Activated T-helper 2 cell treated with anti-CD3 and anti-CD28 coated beads, Interferon-gamma antibody, Interleukin-2, Interleukin-4, amounts not matched to agents 10 μg/mL and 5 μg/mL and 100 μg/mL, durations not matched to agents 14 hours and 24 hours and 36 hours (primary cell): ENCODE results near the gene GRAP2. TPM values are rescaled to one million over a fixed set of nuclear protein-coding genes. Genes with fewer than 3 reads are reported as not detected.

Experiments
- DNase-seq: peaks from one replicate; pipeline ENCODE4 v3.0.0; 2021; ENCODE audit warnings: low spot score
- H3K27ac Mint-ChIP-seq: one replicate; pipeline ENCODE4 v1.8.0; 2021; ENCODE audit warnings: mixed read lengths
- H3K27me3 Mint-ChIP-seq: one replicate; pipeline ENCODE4 v1.8.0; 2021; ENCODE audit warnings: low read depth, mixed read lengths
- H3K36me3 Mint-ChIP-seq: one replicate; pipeline ENCODE4 v1.8.0; 2021; ENCODE audit warnings: low read depth, mixed read lengths
- H3K4me1 Mint-ChIP-seq: one replicate; pipeline ENCODE4 v1.8.0; 2021; ENCODE audit warnings: low read depth, mixed read lengths
- H3K4me3 Mint-ChIP-seq: one replicate; pipeline ENCODE4 v1.8.0; 2021; ENCODE audit warnings: low read depth, mild to moderate bottlenecking, moderate library complexity, mixed read lengths
- H3K9me3 Mint-ChIP-seq: one replicate; pipeline ENCODE4 v1.8.0; 2021; ENCODE audit warnings: mixed read lengths
- intact Hi-C: fragments of 100-400 bp; cut with micrococcal nuclease; formaldehyde crosslinking; loops from one replicate; pipeline ENCODE4 v1.15.1; 2023
- total RNA-seq: library from RNA; stranded (reverse); gene quantifications from 2 replicates; pipeline ENCODE4 v1.2.3, GENCODE V29; 2022

The GRAP2 gene
- total RNA-seq, 1 donor from 2014 or later = 46.5 TPM

GRCh38 chr22:39967996-39968972, 67.4 kb downstream of the GRAP2 start:
- no peaks in the 10 kb centered on the region for H3K27me3 Mint-ChIP-seq
- no peak for DNase-seq
- H3K4me1 Mint-ChIP-seq = peaks cover 12% of the 10 kb centered on the region
- no peak overlapping the region for H3K27ac Mint-ChIP-seq
- H3K9me3 Mint-ChIP-seq = no peaks in the 10 kb centered on the region
- no peak overlapping the region for H3K4me3 Mint-ChIP-seq
- intact Hi-C loops = no loop called here
- peaks cover 88% of the 10 kb centered on the region for H3K36me3 Mint-ChIP-seq

GRCh38 chr22:39970742-39971141, 69.9 kb downstream of the GRAP2 start:
- Mint-ChIP-seq H3K36me3 (peaks cover 85% of the 10 kb centered on the region), H3K4me3 (no peak overlapping the region), H3K4me1 (peaks cover 4% of the 10 kb centered on the region), H3K27ac (no peak overlapping the region), H3K9me3 (no peaks in the 10 kb centered on the region), H3K27me3 (no peaks in the 10 kb centered on the region)
- intact Hi-C loops = no loop called here
- DNase-seq = no peak

DNA sequence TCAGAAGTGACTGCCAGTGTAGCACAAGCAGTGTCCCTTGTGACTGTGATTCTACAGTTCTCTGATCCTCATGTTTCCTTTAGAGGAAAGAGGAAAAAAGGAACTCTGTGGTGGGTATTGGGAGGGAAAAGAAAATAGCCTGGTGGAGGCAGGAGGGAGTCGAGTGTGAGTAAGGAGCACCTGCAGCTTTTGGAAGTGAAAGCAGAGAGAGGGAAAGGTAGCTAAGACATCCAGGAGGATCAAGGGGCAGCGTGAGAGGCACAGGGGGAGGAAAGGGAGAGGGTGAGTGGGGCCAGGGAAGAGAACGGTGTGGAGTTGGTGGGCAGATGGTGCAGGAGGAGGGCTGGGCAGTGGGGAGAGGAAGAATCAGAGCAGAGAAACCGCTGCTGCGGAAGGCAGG, 71.8 kb downstream of the GRAP2 start:
- H3K27me3 Mint-ChIP-seq = no peaks in the 10 kb centered on the region
- no peak overlapping the region for H3K27ac Mint-ChIP-seq
- H3K36me3 Mint-ChIP-seq = peaks cover 80% of the 10 kb centered on the region
- H3K4me1 Mint-ChIP-seq = no peaks in the 10 kb centered on the region
- no peak for DNase-seq
- H3K4me3 Mint-ChIP-seq = no peak overlapping the region
- intact Hi-C loops = no loop called here
- H3K9me3 Mint-ChIP-seq = no peaks in the 10 kb centered on the region

DNA sequence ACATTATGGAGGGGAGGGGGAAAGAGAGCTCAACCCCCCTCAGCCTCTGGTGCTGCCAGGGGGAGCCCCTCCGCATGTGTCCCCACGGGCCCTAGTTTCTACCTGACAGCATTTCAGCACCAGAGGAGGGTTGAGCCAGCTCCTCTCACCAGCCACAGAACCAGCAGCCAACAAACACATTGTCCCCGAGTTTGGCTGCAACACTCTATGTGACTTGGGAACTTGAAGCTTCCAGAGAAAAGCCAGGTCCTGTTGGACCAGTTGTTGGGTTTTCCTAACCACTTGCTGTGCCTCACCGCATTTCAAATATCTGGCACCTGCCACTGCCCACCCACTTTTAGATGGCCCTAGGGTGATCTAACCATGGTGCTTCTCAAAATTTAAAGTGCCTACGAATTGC, 72.8 kb downstream of the GRAP2 start:
- intact Hi-C loops = no loop called here
- Mint-ChIP-seq H3K9me3 (no peaks in the 10 kb centered on the region), H3K4me3 (no peak overlapping the region), H3K27me3 (no peaks in the 10 kb centered on the region), H3K36me3 (peaks cover 78% of the 10 kb centered on the region), H3K27ac (no peak overlapping the region), H3K4me1 (no peaks in the 10 kb centered on the region)
- no peak for DNase-seq

GRCh38 chr22:39974065-39974464, 73.2 kb downstream of the GRAP2 start:
- Mint-ChIP-seq H3K36me3 (peaks cover 74% of the 10 kb centered on the region), H3K4me3 (no peak overlapping the region), H3K27ac (no peak overlapping the region), H3K9me3 (no peaks in the 10 kb centered on the region), H3K4me1 (peaks cover 3% of the 10 kb centered on the region), H3K27me3 (no peaks in the 10 kb centered on the region)
- DNase-seq = no peak
- intact Hi-C loops = no loop called here

- H3K4me1 Mint-ChIP-seq = peaks cover 14% of the 10 kb centered on the region
- no peak for DNase-seq
- intact Hi-C loops = no loop called here
- no peaks in the 10 kb centered on the region for H3K9me3 Mint-ChIP-seq
- H3K36me3 Mint-ChIP-seq = peaks cover 30% of the 10 kb centered on the region
- H3K27ac Mint-ChIP-seq = no peak overlapping the region
- no peak overlapping the region for H3K4me3 Mint-ChIP-seq
- H3K27me3 Mint-ChIP-seq = no peaks in the 10 kb centered on the region
Measured at GRCh38 chr22:39979048-39979447, 78.2 kb downstream of the GRAP2 start.

GRCh38 chr22:39979458-39979857, 78.6 kb downstream of the GRAP2 start:
- Mint-ChIP-seq H3K36me3 (peaks cover 30% of the 10 kb centered on the region), H3K27ac (no peak overlapping the region)
- intact Hi-C loops = no loop called here

GRCh38 chr22:39980596-39980995, 79.7 kb downstream of the GRAP2 start:
- H3K27me3 Mint-ChIP-seq = peaks cover 2% of the 10 kb centered on the region

More at GRCh38 chr22:39979458-39979857, 78.6 kb downstream of the GRAP2 start:
- no peak for DNase-seq
- H3K9me3 Mint-ChIP-seq = no peaks in the 10 kb centered on the region
- no peak overlapping the region for H3K4me3 Mint-ChIP-seq
- no peaks in the 10 kb centered on the region for H3K27me3 Mint-ChIP-seq
- H3K4me1 Mint-ChIP-seq = peaks cover 14% of the 10 kb centered on the region

GRCh38 chr22:39983346-39983745, 82.5 kb downstream of the GRAP2 start:
- Mint-ChIP-seq H3K4me1 (peaks cover 25% of the 10 kb centered on the region), H3K9me3 (no peaks in the 10 kb centered on the region), H3K27me3 (peaks cover 2% of the 10 kb centered on the region), H3K36me3 (no peaks in the 10 kb centered on the region), H3K27ac (no peak overlapping the region), H3K4me3 (no peak overlapping the region)
- intact Hi-C loops = no loop called here
- DNase-seq = no peak

More at GRCh38 chr22:39980596-39980995, 79.7 kb downstream of the GRAP2 start:
- Mint-ChIP-seq H3K9me3 (no peaks in the 10 kb centered on the region), H3K4me3 (no peak overlapping the region), H3K27ac (no peak overlapping the region), H3K4me1 (peaks cover 20% of the 10 kb centered on the region), H3K36me3 (peaks cover 18% of the 10 kb centered on the region)
- intact Hi-C loops = no loop called here
- DNase-seq = no peak

- no peak for DNase-seq
- H3K27ac Mint-ChIP-seq = no peak overlapping the region
- H3K27me3 Mint-ChIP-seq = peaks cover 5% of the 10 kb centered on the region
- no peak overlapping the region for H3K4me3 Mint-ChIP-seq
- no peaks in the 10 kb centered on the region for H3K36me3 Mint-ChIP-seq
- no peaks in the 10 kb centered on the region for H3K9me3 Mint-ChIP-seq
- intact Hi-C loops = no loop called here
- peaks cover 22% of the 10 kb centered on the region for H3K4me1 Mint-ChIP-seq
Measured at GRCh38 chr22:39984006-39984405, 83.1 kb downstream of the GRAP2 start.

- intact Hi-C loops = no loop called here
- Mint-ChIP-seq H3K27ac (no peak overlapping the region), H3K9me3 (no peaks in the 10 kb centered on the region), H3K36me3 (no peaks in the 10 kb centered on the region), H3K4me1 (peaks cover 16% of the 10 kb centered on the region), H3K27me3 (peaks cover 7% of the 10 kb centered on the region), H3K4me3 (no peak overlapping the region)
- DNase-seq = no peak
Measured at GRCh38 chr22:39984746-39985145, 83.9 kb downstream of the GRAP2 start.

DNA sequence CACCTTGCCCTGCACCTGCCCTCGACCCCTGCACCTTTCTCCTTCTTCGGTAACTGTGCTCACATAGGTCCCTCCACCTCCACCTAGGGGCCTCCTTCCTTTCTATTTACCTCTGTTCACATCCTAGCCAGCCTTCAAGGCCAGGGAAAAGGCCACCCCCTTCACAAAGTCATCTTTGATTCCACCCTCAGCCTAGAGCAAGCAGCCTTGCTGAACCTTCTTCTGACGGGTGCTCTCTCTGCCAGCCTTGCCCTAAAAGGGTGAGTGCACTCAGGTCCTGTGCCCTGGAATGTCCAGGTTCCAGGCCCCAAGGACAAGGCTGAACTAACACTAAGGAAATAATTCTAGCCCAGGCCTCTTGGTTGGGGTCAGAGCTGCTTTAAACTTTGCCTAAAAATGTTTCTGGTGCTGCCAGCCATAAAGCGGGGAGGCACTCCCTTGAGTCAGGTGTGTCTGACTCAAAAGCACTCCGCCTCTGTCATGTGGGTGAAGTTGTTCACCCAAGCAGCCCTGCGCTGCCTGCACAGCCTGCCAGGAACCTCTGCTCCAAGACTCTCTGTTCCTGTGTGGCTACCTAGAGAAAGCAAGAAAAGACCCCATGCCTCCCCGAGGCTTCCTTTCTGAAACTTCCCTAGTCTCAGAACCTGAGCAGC, 84.6 kb downstream of the GRAP2 start:
- DNase-seq = no peak
- no peak overlapping the region for H3K27ac Mint-ChIP-seq

More for the DNA sequence above, 84.6 kb downstream of the GRAP2 start:
- H3K9me3 Mint-ChIP-seq = no peaks in the 10 kb centered on the region
- intact Hi-C loops = no loop called here
- H3K36me3 Mint-ChIP-seq = no peaks in the 10 kb centered on the region
- no peak overlapping the region for H3K4me3 Mint-ChIP-seq
- peaks cover 11% of the 10 kb centered on the region for H3K4me1 Mint-ChIP-seq
- H3K27me3 Mint-ChIP-seq = peaks cover 7% of the 10 kb centered on the region
